GM12874 (cell line): ENCODE results near the gene FMN2.

ENCODE experiments used
- TF ChIP-seq, protein P1 (sequence below): IDR thresholded peaks from 2 replicates; pipeline ENCODE4 v1.5.1; 2011; ENCODE audit warnings: low read depth, mild to moderate bottlenecking, control low read depth, low read length, moderate library complexity; ENCODE audit not compliant: insufficient read depth

FMN2 gene

GRCh38 chr1:240314845-240315801, 223.4 kb downstream of the FMN2 start:
- TF ChIP-seq, protein P1, sequence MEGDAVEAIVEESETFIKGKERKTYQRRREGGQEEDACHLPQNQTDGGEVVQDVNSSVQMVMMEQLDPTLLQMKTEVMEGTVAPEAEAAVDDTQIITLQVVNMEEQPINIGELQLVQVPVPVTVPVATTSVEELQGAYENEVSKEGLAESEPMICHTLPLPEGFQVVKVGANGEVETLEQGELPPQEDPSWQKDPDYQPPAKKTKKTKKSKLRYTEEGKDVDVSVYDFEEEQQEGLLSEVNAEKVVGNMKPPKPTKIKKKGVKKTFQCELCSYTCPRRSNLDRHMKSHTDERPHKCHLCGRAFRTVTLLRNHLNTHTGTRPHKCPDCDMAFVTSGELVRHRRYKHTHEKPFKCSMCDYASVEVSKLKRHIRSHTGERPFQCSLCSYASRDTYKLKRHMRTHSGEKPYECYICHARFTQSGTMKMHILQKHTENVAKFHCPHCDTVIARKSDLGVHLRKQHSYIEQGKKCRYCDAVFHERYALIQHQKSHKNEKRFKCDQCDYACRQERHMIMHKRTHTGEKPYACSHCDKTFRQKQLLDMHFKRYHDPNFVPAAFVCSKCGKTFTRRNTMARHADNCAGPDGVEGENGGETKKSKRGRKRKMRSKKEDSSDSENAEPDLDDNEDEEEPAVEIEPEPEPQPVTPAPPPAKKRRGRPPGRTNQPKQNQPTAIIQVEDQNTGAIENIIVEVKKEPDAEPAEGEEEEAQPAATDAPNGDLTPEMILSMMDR, result no peak

DNA sequence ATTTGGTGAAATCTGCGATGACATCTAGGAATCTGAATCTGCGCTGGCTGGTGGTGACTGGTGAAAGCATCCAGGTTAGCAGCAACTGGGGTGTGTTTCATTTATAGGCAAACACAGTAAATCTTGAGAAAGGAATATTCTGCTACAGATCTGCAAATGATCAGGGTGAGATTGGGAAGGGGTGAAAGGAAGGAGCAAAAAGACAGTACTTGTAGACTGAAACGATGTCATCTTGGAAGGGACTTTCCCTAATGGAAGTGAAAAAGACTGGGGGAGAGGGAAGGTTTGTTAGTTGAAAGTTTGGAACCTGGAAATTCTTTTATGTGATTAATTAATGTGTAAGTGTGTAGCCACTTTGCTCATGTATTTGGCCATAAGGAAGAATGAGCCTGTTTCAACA, 228.3 kb downstream of the FMN2 start:
- TF ChIP-seq, protein P1, result no peak

DNA sequence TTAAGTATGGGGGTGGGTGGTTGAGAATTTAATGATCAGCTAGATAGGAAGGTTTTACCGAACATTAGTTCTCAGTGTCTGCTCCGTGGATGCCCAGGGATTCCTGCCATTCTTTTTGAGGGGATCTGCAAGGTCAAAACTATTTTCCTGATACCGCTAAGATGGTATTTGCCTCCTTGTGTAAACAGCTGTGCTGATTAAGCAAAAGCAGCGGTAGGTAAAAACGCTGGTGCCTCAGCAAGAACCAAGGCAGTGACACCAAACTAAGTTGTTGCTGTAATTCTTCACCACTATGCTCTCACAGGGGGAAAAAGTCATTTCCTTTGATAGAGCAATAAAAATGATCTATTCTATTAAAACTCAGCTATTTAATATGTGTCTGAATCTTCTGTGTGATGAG, 229.0 kb downstream of the FMN2 start:
- TF ChIP-seq, protein P1, result no peak

- TF ChIP-seq, protein P1, result no peak
Observed at GRCh38 chr1:240322943-240323342, 231.3 kb downstream of the FMN2 start.

- TF ChIP-seq, protein P1, result no peak
Observed at GRCh38 chr1:240329443-240329842, 237.8 kb downstream of the FMN2 start.

GRCh38 chr1:240332672-240333071, 241.0 kb downstream of the FMN2 start:
- TF ChIP-seq, protein P1, result no peak

- TF ChIP-seq, protein P1, result no peak
Observed at GRCh38 chr1:240337781-240338180, 246.1 kb downstream of the FMN2 start.
